A673 (cell line): ENCODE measurements around the gene ANKRD17.

Experiments
- CTCF ChIP-seq: fragments of 300-800, 200-600 bp; sonication (generic); conservative IDR thresholded peaks from 2 replicates; pipeline ENCODE4 v1.5.1; 2017; ENCODE audit warnings: low read depth, mild to moderate bottlenecking, antibody characterized with exemption, low read length, moderate library complexity, mixed read lengths
- EZH2 ChIP-seq: fragments of 200-600 bp; sonication (generic); IDR thresholded peaks from 2 replicates; pipeline ENCODE4 v1.6.1; 2017; ENCODE audit warnings: borderline replicate concordance, low read depth, mild to moderate bottlenecking, mixed read lengths, antibody characterized with exemption, low read length; ENCODE audit not compliant: poor library complexity, severe bottlenecking

- TF ChIP-seq CTCF (no peak), EZH2 (no peak)
Observed at GRCh38 chr4:73299548-73300280, 41.1 kb upstream of the ANKRD17 start.
